Esophagus squamous epithelium (tissue), 4 donors: ENCODE data around the gene E2F4.

Source experiments
- CTCF ChIP-seq, 6 experiments: fragments of 450-650 bp in 4 of 6; fragments of 200-600 bp in 2 of 6; sonication (generic) in 2 of 6; IDR thresholded peaks; one replicate each; pipeline ENCODE4 v1.5.1; 2016 to 2019; ENCODE audit warnings: antibody characterized with exemption in 6 of 6, mild to moderate bottlenecking in 4 of 6, moderate library complexity in 4 of 6
- POLR2A ChIP-seq, 4 donors: fragments of 450-650 bp; IDR thresholded peaks; one replicate each; pipeline ENCODE4 v1.6.1; 2017; ENCODE audit warnings: antibody characterized with exemption in 4 of 4, mild to moderate bottlenecking in 4 of 4, moderate library complexity in 3 of 4

- TF ChIP-seq CTCF (IDR thresholded peaks at IDR 0.05) (peak in 5 of 6 experiments; percentile 21 to 54 (median 36)), POLR2A (IDR thresholded peaks at IDR 0.05) (peak in 3 of 4 donors; percentile 46 to 82 (median 70))
Observed at GRCh38 chr16:67173808-67174705, 17.9 kb upstream of the E2F4 start.
